NT2/D1 (cell line): ENCODE data around the gene FER.

ENCODE experiments used
- DNase-seq: peaks from one replicate; pipeline ENCODE4 v3.0.0-alpha.2; 2011; ENCODE audit warnings: low read depth, low spot score
- H3K27me3 ChIP-seq: 2 replicates; pipeline ENCODE4 v1.6.0; 2011; ENCODE audit warnings: mild to moderate bottlenecking; ENCODE audit not compliant: insufficient read length, insufficient read depth
- H3K36me3 ChIP-seq: 2 replicates; pipeline ENCODE4 v1.6.1; 2011; ENCODE audit warnings: mild to moderate bottlenecking, low read length, mixed read lengths; ENCODE audit not compliant: insufficient read depth, insufficient read length
- H3K4me1 ChIP-seq: 2 replicates; pipeline ENCODE4 v1.5.1; 2011; ENCODE audit not compliant: insufficient read depth, insufficient read length
- H3K4me3 ChIP-seq: 2 replicates; pipeline ENCODE4 v1.5.1; 2011; ENCODE audit warnings: low read depth; ENCODE audit not compliant: insufficient read length
- H3K9ac ChIP-seq: 2 replicates; pipeline ENCODE4 v1.6.0; 2011; ENCODE audit warnings: low read depth; ENCODE audit not compliant: insufficient read length
- H3K9me3 ChIP-seq: 2 replicates; pipeline ENCODE4 v1.5.1; 2011; ENCODE audit warnings: mild to moderate bottlenecking, low read length; ENCODE audit not compliant: insufficient read depth
- SUZ12 ChIP-seq: IDR thresholded peaks from 2 replicates; pipeline ENCODE4 v1.6.1; 2011; ENCODE audit not compliant: insufficient read length, insufficient read depth; ENCODE audit errors: extremely low read depth
- YY1 ChIP-seq: IDR thresholded peaks from 2 replicates; pipeline ENCODE4 v1.6.1; 2011; ENCODE audit not compliant: insufficient read length, insufficient read depth
- ZNF274 ChIP-seq: IDR thresholded peaks from 2 replicates; pipeline ENCODE4 v1.6.1; 2011; ENCODE audit warnings: mild to moderate bottlenecking, low read depth, low read length

Gene FER

GRCh38 chr5:108930107-108930506, 182.4 kb downstream of the FER start:
- H3K36me3 ChIP-seq = no peaks in the 10 kb centered on the region
- H3K4me1 ChIP-seq = no peaks in the 10 kb centered on the region
- no peak overlapping the region for H3K4me3 ChIP-seq
- no peak for DNase-seq
- H3K27me3 ChIP-seq = no peaks in the 10 kb centered on the region
- TF ChIP-seq SUZ12 = no peak
- TF ChIP-seq YY1 = no peak
- no peak for TF ChIP-seq ZNF274
- no peaks in the 10 kb centered on the region for H3K9me3 ChIP-seq
- H3K9ac ChIP-seq = no peak overlapping the region

DNA sequence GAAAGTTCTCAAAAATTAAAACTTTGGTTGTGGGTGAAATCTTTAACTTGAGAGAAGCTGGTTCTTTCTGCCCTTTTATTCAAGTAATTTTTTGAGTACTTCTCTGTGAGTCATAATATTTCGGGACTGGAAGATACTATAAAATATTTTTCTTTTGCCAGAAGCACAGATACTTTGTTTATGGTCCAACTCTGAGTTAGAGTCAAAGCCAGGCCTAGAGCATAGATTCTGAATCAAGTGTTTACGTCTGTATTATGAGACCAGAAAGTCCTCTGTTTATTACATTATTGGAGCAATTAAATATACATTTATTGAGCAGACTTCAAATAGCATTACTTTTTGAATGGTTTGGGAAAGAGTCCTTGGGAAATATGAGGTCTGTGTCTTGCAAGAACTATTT, 187.9 kb downstream of the FER start:
- H3K9ac ChIP-seq = no peak overlapping the region
- H3K9me3 ChIP-seq = no peaks in the 10 kb centered on the region
- H3K4me1 ChIP-seq = no peaks in the 10 kb centered on the region
- H3K4me3 ChIP-seq = no peak overlapping the region
- no peaks in the 10 kb centered on the region for H3K36me3 ChIP-seq
- no peak for DNase-seq
- TF ChIP-seq ZNF274 = no peak
- H3K27me3 ChIP-seq = no peaks in the 10 kb centered on the region

DNA sequence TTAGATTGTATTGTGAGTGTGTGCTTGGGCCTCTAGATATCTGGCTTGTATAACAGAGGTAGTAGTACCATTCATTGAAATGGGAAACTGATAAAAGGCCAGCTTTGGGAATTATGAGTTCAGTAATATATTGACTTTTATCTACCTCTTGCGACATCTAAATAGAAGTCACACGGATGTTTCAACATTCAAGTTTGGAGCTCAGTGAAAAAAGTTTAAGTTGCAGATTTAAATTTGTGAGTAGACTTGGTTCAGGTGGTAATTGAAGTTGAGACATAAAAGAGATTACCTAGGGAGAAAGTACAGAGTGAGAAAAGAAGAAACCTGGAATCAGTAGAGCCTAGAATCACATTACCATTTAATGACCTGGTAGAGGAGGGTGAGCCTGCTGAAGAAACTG, 189.5 kb downstream of the FER start:
- no peak for DNase-seq
- H3K4me1 ChIP-seq = no peaks in the 10 kb centered on the region
- TF ChIP-seq YY1 (no peak), ZNF274 (no peak), SUZ12 (no peak)
- no peaks in the 10 kb centered on the region for H3K36me3 ChIP-seq
- no peaks in the 10 kb centered on the region for H3K27me3 ChIP-seq
- H3K4me3 ChIP-seq = no peak overlapping the region
- H3K9ac ChIP-seq = no peak overlapping the region
- H3K9me3 ChIP-seq = no peaks in the 10 kb centered on the region

- Histone ChIP-seq H3K36me3 (no peaks in the 10 kb centered on the region), H3K9me3 (no peaks in the 10 kb centered on the region), H3K4me1 (no peaks in the 10 kb centered on the region), H3K9ac (no peak overlapping the region), H3K4me3 (no peak overlapping the region), H3K27me3 (no peaks in the 10 kb centered on the region)
- no peak for DNase-seq
- TF ChIP-seq YY1 (no peak), ZNF274 (no peak), SUZ12 (no peak)
Measured at GRCh38 chr5:108940506-108940905, 192.8 kb downstream of the FER start.

DNA sequence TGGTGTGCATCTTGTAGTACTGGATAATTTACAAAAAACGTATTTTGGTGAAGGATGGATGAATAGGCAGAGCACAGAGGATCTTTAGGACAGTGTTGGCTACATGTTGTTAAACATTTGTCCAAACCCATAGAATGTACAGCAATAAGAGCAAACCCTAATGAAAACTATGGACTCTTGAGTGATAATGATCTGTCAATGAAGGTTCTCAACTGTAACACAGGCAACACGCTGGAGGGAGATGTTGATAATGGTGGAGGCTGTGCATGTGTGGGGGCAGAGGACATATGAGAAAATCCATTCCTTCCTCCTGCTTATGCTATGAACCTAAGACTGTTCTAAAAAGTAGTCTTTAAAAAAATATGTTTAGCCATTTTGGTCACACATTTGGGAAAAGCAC, 194.0 kb downstream of the FER start:
- H3K4me3 ChIP-seq = no peak overlapping the region
- no peaks in the 10 kb centered on the region for H3K4me1 ChIP-seq
- no peaks in the 10 kb centered on the region for H3K9me3 ChIP-seq
- no peak for DNase-seq
- no peaks in the 10 kb centered on the region for H3K27me3 ChIP-seq
- H3K36me3 ChIP-seq = no peaks in the 10 kb centered on the region
- TF ChIP-seq YY1 = no peak
- no peak for TF ChIP-seq ZNF274
- TF ChIP-seq SUZ12 = no peak
- H3K9ac ChIP-seq = no peak overlapping the region

GRCh38 chr5:108942701-108943100, 195.0 kb downstream of the FER start:
- TF ChIP-seq SUZ12 = no peak
- no peak for TF ChIP-seq ZNF274
- TF ChIP-seq YY1 = no peak
- Histone ChIP-seq H3K9me3 (no peaks in the 10 kb centered on the region), H3K4me3 (no peak overlapping the region)

DNA sequence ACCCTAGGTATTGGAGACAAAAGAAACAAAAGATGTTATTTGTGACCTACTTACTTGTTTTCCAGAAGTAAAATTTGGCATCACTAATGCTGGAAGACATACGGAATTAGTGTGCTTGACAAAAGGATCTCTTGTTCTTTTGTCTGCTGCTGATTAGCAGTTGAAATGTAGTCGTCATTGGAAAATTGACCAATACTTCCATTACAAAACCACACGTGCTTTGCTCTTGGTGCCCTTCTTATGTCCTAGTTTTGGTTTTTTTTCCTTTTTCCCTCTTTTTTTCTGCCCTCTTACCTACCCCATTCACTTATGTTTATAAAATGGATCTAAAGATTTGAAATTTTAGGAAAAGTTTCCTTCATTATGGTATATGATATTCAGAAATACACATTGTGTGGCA, 197.4 kb downstream of the FER start:
- peak; percentile 13 for DNase-seq
- Histone ChIP-seq H3K9ac (no peak overlapping the region), H3K36me3 (no peaks in the 10 kb centered on the region), H3K4me1 (no peaks in the 10 kb centered on the region), H3K9me3 (no peaks in the 10 kb centered on the region), H3K27me3 (no peaks in the 10 kb centered on the region), H3K4me3 (no peak overlapping the region)
- TF ChIP-seq YY1 (no peak), ZNF274 (no peak), SUZ12 (no peak)

More at GRCh38 chr5:108942701-108943100, 195.0 kb downstream of the FER start:
- H3K27me3 ChIP-seq = no peaks in the 10 kb centered on the region
- DNase-seq = no peak
- no peaks in the 10 kb centered on the region for H3K36me3 ChIP-seq
- no peak overlapping the region for H3K9ac ChIP-seq
- H3K4me1 ChIP-seq = no peaks in the 10 kb centered on the region

DNA sequence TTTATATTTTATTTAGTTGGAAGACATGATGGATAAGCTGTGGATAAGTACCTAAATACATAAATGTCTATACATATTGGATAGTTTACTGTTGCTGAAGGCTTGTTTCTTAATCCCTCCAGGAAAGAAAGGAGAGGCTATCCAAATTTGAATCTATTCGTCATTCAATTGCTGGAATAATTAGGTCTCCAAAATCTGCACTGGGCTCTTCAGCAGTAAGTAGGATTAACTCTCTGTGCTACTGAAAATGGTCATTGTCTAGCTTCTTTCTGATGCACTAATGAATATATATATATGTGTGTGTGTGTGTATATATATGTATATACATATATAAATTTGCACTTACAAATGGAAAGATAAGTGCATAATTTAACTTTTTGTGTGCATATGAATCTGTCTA, 198.3 kb downstream of the FER start:
- Histone ChIP-seq H3K36me3 (no peaks in the 10 kb centered on the region), H3K4me3 (no peak overlapping the region), H3K9me3 (no peaks in the 10 kb centered on the region), H3K9ac (no peak overlapping the region), H3K27me3 (no peaks in the 10 kb centered on the region), H3K4me1 (no peaks in the 10 kb centered on the region)
- DNase-seq = no peak
- TF ChIP-seq ZNF274 (no peak), YY1 (no peak), SUZ12 (no peak)
